ENCODE results near the gene MTTP.

MTTP gene

DNA sequence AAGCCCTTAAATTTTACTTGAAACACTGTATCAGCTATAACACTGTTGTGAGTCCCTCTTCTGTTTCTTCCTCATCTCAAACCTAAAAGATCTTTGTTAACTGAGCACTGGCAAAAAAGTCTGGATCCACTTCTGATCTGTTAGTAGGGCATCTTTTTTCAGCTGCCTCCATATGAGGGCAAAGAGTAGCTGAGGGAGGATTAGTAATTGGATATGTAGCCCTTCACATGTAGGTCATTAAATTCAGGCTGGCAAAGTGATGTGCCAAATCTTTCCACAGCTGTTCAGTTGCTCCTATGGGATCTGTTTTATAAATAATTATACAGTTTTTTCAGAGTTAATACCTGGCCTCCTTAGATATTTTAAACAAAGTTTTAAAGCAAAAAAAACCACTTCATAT is 9.7 kb upstream of the MTTP start:
- H3F3A ChIP-seq (ENCODE audit: low read depth) = no peaks in the 10 kb centered on the region
- H3K9me2 ChIP-seq (replicated peaks; ENCODE audit: low read depth, low read length) = no peaks in the 10 kb centered on the region
- no peaks in the 10 kb centered on the region; the same call in 1 of the 2 replicates for H3K79me2 ChIP-seq (ENCODE audit: insufficient read depth, low read length)
- no peak overlapping the region for H3K4me3 ChIP-seq (ENCODE audit: low read length, poor library complexity, severe bottlenecking)
- no peak for TF ChIP-seq EZH2phosphoT487 (IDR thresholded peaks at IDR 0.05; ENCODE audit: borderline replicate concordance)
- TF ChIP-seq, protein P1, sequence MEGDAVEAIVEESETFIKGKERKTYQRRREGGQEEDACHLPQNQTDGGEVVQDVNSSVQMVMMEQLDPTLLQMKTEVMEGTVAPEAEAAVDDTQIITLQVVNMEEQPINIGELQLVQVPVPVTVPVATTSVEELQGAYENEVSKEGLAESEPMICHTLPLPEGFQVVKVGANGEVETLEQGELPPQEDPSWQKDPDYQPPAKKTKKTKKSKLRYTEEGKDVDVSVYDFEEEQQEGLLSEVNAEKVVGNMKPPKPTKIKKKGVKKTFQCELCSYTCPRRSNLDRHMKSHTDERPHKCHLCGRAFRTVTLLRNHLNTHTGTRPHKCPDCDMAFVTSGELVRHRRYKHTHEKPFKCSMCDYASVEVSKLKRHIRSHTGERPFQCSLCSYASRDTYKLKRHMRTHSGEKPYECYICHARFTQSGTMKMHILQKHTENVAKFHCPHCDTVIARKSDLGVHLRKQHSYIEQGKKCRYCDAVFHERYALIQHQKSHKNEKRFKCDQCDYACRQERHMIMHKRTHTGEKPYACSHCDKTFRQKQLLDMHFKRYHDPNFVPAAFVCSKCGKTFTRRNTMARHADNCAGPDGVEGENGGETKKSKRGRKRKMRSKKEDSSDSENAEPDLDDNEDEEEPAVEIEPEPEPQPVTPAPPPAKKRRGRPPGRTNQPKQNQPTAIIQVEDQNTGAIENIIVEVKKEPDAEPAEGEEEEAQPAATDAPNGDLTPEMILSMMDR (conservative IDR thresholded peaks at IDR 0.05; ENCODE audit: low read length) = no peak
- H4K20me1 ChIP-seq (ENCODE audit: insufficient read depth, low read length, poor library complexity, severe bottlenecking) = no peaks in the 10 kb centered on the region
- no peaks in the 10 kb centered on the region for H3K9me3 ChIP-seq (ENCODE audit: insufficient read depth, low read depth, low read length)
- H3K27me3 ChIP-seq (ENCODE audit: insufficient read depth, low read length, poor library complexity, severe bottlenecking) = peaks cover 53% of the 10 kb centered on the region
- H3K4me1 ChIP-seq (ENCODE audit: insufficient read depth, low read length, poor library complexity, severe bottlenecking) = no peaks in the 10 kb centered on the region
- H3K9ac ChIP-seq (ENCODE audit: low read depth, low read length, poor library complexity, severe bottlenecking) = no peak overlapping the region
- H3K36me3 ChIP-seq (ENCODE audit: insufficient read depth, low read length) = no peaks in the 10 kb centered on the region
- no peak overlapping the region for H2AFZ ChIP-seq (ENCODE audit: low read length)
- no peak overlapping the region for H3K4me2 ChIP-seq (ENCODE audit: low read depth, low read length, poor library complexity, severe bottlenecking)

DNA sequence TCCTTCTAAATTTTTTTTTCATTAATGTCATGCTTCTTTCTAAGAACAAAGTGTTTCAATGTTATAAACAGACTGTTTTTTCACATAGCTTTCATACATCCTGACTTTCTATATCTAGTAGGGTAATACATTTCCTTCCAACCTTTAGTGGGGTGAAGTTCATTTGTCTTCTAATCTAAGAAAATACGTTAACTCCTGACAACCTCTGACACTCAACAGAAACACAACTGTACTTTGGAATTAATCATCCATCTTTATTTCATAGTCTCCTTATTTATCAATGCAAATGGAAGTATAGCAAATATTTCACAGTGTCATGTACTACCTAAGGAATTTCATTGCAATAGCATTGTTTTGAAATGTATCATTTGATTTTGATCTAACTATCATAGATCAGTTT is 2.7 kb upstream of the MTTP start:
- no peaks in the 10 kb centered on the region for H3K9me3 ChIP-seq (ENCODE audit: insufficient read depth, low read depth, low read length)
- no peak overlapping the region for H2AFZ ChIP-seq (ENCODE audit: low read length)
- H3F3A ChIP-seq (ENCODE audit: low read depth) = no peaks in the 10 kb centered on the region
- H4K20me1 ChIP-seq (ENCODE audit: insufficient read depth, low read length, poor library complexity, severe bottlenecking) = no peaks in the 10 kb centered on the region
- H3K4me2 ChIP-seq (ENCODE audit: low read depth, low read length, poor library complexity, severe bottlenecking) = no peak overlapping the region
- H3K27me3 ChIP-seq (ENCODE audit: insufficient read depth, low read length, poor library complexity, severe bottlenecking) = peaks cover 76% of the 10 kb centered on the region
- no peaks in the 10 kb centered on the region for H3K79me2 ChIP-seq (ENCODE audit: insufficient read depth, low read length)
- no peaks in the 10 kb centered on the region for H3K9me2 ChIP-seq (replicated peaks; ENCODE audit: low read depth, low read length)
- no peak overlapping the region for H3K4me3 ChIP-seq (ENCODE audit: low read length, poor library complexity, severe bottlenecking)
- no peaks in the 10 kb centered on the region for H3K4me1 ChIP-seq (ENCODE audit: insufficient read depth, low read length, poor library complexity, severe bottlenecking)
- no peak overlapping the region for H3K9ac ChIP-seq (ENCODE audit: low read depth, low read length, poor library complexity, severe bottlenecking)
- TF ChIP-seq, protein P1 (conservative IDR thresholded peaks at IDR 0.05; ENCODE audit: low read length) = no peak
- TF ChIP-seq EZH2phosphoT487 (IDR thresholded peaks at IDR 0.05; ENCODE audit: borderline replicate concordance) = no peak
- H3K36me3 ChIP-seq (ENCODE audit: insufficient read depth, low read length) = no peaks in the 10 kb centered on the region

DNA sequence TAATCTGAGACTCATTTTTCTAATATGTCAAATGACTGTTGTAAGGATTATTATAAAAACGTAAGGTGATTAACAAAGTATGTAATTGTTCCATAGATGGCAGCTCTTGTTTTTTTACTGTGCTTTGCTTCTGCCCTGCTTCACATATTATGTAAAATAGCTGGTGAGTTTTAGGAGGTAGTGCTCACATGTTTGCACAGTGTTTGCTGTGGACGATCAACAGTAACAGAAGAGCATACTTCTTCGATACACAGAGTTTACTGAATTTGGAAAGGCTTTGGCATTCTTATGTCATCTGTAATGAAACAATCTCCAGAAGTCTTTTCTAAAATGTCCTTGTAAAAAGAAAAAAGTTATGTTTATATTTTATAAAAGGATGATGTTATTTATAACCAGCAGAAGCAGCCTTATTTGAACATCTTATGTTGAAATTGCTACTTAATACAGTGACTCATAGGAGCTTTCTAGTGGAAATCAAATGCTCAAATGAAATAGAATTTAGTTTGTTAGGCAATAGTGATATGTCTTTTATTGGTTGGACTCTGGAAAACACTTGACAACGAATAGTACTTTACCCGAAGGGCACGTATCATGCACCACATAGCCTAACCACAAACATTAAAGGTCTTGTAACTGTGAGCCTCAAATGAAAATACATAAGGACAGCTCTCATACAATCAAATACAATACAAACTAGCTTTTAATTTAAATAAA is 1.9 kb upstream of the MTTP start:
- no peaks in the 10 kb centered on the region for H4K20me1 ChIP-seq (ENCODE audit: insufficient read depth, low read length, poor library complexity, severe bottlenecking)
- H3K9ac ChIP-seq (ENCODE audit: low read depth, low read length, poor library complexity, severe bottlenecking) = no peak overlapping the region
- no peak overlapping the region for H3K4me3 ChIP-seq (ENCODE audit: low read length, poor library complexity, severe bottlenecking)
- H2AFZ ChIP-seq (ENCODE audit: low read length) = no peak overlapping the region
- no peaks in the 10 kb centered on the region for H3K79me2 ChIP-seq (ENCODE audit: insufficient read depth, low read length)
- H3K4me1 ChIP-seq (ENCODE audit: insufficient read depth, low read length, poor library complexity, severe bottlenecking) = no peaks in the 10 kb centered on the region
- H3K9me2 ChIP-seq (replicated peaks; ENCODE audit: low read depth, low read length) = no peaks in the 10 kb centered on the region
- TF ChIP-seq, protein P1 (conservative IDR thresholded peaks at IDR 0.05; ENCODE audit: low read length) = no peak
- TF ChIP-seq EZH2phosphoT487 (IDR thresholded peaks at IDR 0.05; ENCODE audit: borderline replicate concordance) = no peak
- H3K4me2 ChIP-seq (ENCODE audit: low read depth, low read length, poor library complexity, severe bottlenecking) = no peak overlapping the region
- H3K36me3 ChIP-seq (ENCODE audit: insufficient read depth, low read length) = no peaks in the 10 kb centered on the region
- H3K27me3 ChIP-seq (ENCODE audit: insufficient read depth, low read length, poor library complexity, severe bottlenecking) = peaks cover 68% of the 10 kb centered on the region
- no peaks in the 10 kb centered on the region for H3F3A ChIP-seq (ENCODE audit: low read depth)
- H3K9me3 ChIP-seq (ENCODE audit: insufficient read depth, low read depth, low read length) = no peaks in the 10 kb centered on the region
